SK-N-SH (cell line): Measurements from ENCODE around the gene CNTNAP2. TPM values are rescaled to one million over a fixed set of nuclear protein-coding genes. Genes with fewer than 3 reads are reported as not detected.

Source experiments
- CTCF ChIA-PET: fragments of 300-600, 350-600 bp; formaldehyde crosslinking; extraction: SDS; loops from one replicate; lab custom pipeline; 2021; lab: Yijun Ruan, JAX
- POLR2A ChIA-PET: fragments of 350-600 bp; sonication (Branson Sonifier 250); formaldehyde crosslinking; extraction: SDS; loops from one replicate; lab custom pipeline; 2020; ENCODE audit warnings: antibody characterized with exemption, inconsistent platforms; lab: Yijun Ruan, JAX
- DNase-seq: peaks from one replicate; pipeline ENCODE4 v3.0.0; 2012
- H2AFZ ChIP-seq: fragments of 200-600 bp; sonication (generic); 2 replicates; pipeline ENCODE4 v1.8.1; 2016; ENCODE audit warnings: antibody characterized with exemption, mild to moderate bottlenecking, low read depth
- H3F3A ChIP-seq: fragments of 200-600 bp; sonication (generic); replicated peaks from 2 replicates; pipeline ENCODE3; 2016; ENCODE audit warnings: antibody characterized with exemption, mild to moderate bottlenecking; ENCODE audit not compliant: insufficient read depth
- H3K27ac ChIP-seq, 2 experiments: fragments of 200-500 bp in 1 of 2; fragments of 200-600 bp in 1 of 2; sonication (Bioruptor generic) in 1 of 2; sonication (generic), shearing (Covaris generic) in 1 of 2; 2 replicates each; pipeline versions ENCODE4 v1.5.1 to v1.6.1; 2014 to 2016; ENCODE audit warnings: low read depth in 2 of 2, inconsistent platforms in 1 of 2, low read length in 1 of 2, mild to moderate bottlenecking in 1 of 2, mixed read lengths in 1 of 2
- H3K27me3 ChIP-seq: fragments of 200-600 bp; sonication (generic), shearing (Covaris generic); 2 replicates; pipeline ENCODE4 v1.6.1; 2016; ENCODE audit warnings: mixed run types; ENCODE audit not compliant: insufficient read depth
- H3K36me3 ChIP-seq, 2 experiments: fragments of 200-500 bp in 1 of 2; fragments of 200-600 bp in 1 of 2; sonication (Bioruptor generic) in 1 of 2; sonication (generic) in 1 of 2; replicated peaks in 1 of 2; 2 replicates each; pipeline versions ENCODE3 to v1.5.1; 2014 to 2016; ENCODE audit warnings: low read length in 1 of 2, mild to moderate bottlenecking in 1 of 2; ENCODE audit not compliant: insufficient read depth in 2 of 2, control insufficient read depth in 1 of 2
- H3K4me1 ChIP-seq, 2 experiments: fragments of 200-500 bp in 1 of 2; fragments of 200-600 bp in 1 of 2; sonication (Bioruptor generic) in 1 of 2; sonication (generic), shearing (Covaris generic) in 1 of 2; 2 replicates each; pipeline versions ENCODE4 v1.5.1 to v1.6.1; 2014 to 2016; ENCODE audit warnings: low read depth in 1 of 2, low read length in 1 of 2, mixed run types in 1 of 2; ENCODE audit not compliant: insufficient read depth in 2 of 2, control insufficient read depth in 1 of 2
- H3K4me2 ChIP-seq: fragments of 200-600 bp; sonication (generic), shearing (Covaris generic); 2 replicates; pipeline ENCODE4 v1.6.1; 2017; ENCODE audit warnings: mixed run types
- H3K4me3 ChIP-seq, 2 experiments: fragments of 200-500 bp in 1 of 2; fragments of 200-600 bp in 1 of 2; sonication (Bioruptor generic) in 1 of 2; sonication (generic), shearing (Covaris generic) in 1 of 2; 2 replicates each; pipeline versions ENCODE4 v1.5.1 to v1.8.1; 2014 to 2016; ENCODE audit warnings: low read depth in 2 of 2, inconsistent platforms in 1 of 2, low read length in 1 of 2, mild to moderate bottlenecking in 1 of 2, mixed read lengths in 1 of 2, moderate library complexity in 1 of 2
- H3K79me2 ChIP-seq: fragments of 200-600 bp; sonication (generic); 2 replicates; pipeline ENCODE4 v1.8.1; 2017; ENCODE audit warnings: mild to moderate bottlenecking; ENCODE audit not compliant: insufficient read depth
- H3K9ac ChIP-seq: fragments of 200-600 bp; sonication (generic); 2 replicates; pipeline ENCODE4 v1.6.1; 2017; ENCODE audit warnings: mixed run types
- H3K9me2 ChIP-seq: fragments of 200-600 bp; sonication (generic); 2 replicates; pipeline ENCODE4 v1.6.1; 2017; ENCODE audit warnings: mixed run types
- H3K9me3 ChIP-seq: fragments of 200-600 bp; sonication (generic); 2 replicates; pipeline ENCODE4 v1.6.1; 2017; ENCODE audit warnings: mixed run types, mild to moderate bottlenecking, moderate library complexity
- H4K20me1 ChIP-seq: fragments of 200-600 bp; sonication (generic); 2 replicates; pipeline ENCODE4 v1.6.1; 2017; ENCODE audit warnings: mild to moderate bottlenecking, mixed run types; ENCODE audit not compliant: insufficient read depth
- CHD2 ChIP-seq: fragments of 150-350 bp; IDR thresholded peaks from 2 replicates; pipeline ENCODE4 v1.6.1; 2018; ENCODE audit warnings: low read length; ENCODE audit not compliant: partially characterized antibody
- EZH2phosphoT487 ChIP-seq: fragments of 200-600 bp; sonication (generic); IDR thresholded peaks from 2 replicates; pipeline ENCODE4 v1.6.1; 2017; ENCODE audit warnings: low read depth, mixed run types, mild to moderate bottlenecking, antibody characterized with exemption, moderate library complexity, borderline replicate concordance
- FOSL2 ChIP-seq: IDR thresholded peaks from 2 replicates; pipeline ENCODE4 v1.4.0; 2012; ENCODE audit warnings: low read depth, mild to moderate bottlenecking, moderate library complexity, borderline replicate concordance
- FOXM1 ChIP-seq: IDR thresholded peaks from 2 replicates; pipeline ENCODE4 v1.4.0; 2012; ENCODE audit warnings: low read depth, mild to moderate bottlenecking
- GATA2 ChIP-seq: sonication (generic); formaldehyde crosslinking; IDR thresholded peaks from 2 replicates; pipeline ENCODE4 v1.5.0; 2020; ENCODE audit warnings: mild to moderate bottlenecking, missing genetic modification reagents
- JUND ChIP-seq: IDR thresholded peaks from 2 replicates; pipeline ENCODE4 v1.4.0; 2012
- NRF1 ChIP-seq: IDR thresholded peaks from 2 replicates; pipeline ENCODE4 v1.6.1; 2012; ENCODE audit warnings: low read depth, mild to moderate bottlenecking, low read length
- RAD21 ChIP-seq: IDR thresholded peaks from 2 replicates; pipeline ENCODE4 v1.6.1; 2012; ENCODE audit warnings: mild to moderate bottlenecking, low read length
- RCOR1 ChIP-seq: fragments of 150-350 bp; IDR thresholded peaks from 2 replicates; pipeline ENCODE4 v1.6.1; 2017; ENCODE audit warnings: antibody characterized with exemption, low read length
- RFX5 ChIP-seq: IDR thresholded peaks from 2 replicates; pipeline ENCODE4 v1.6.1; 2012; ENCODE audit warnings: mild to moderate bottlenecking, improper control_type of control experiment, low read length
- SIN3A ChIP-seq: IDR thresholded peaks from 2 replicates; pipeline ENCODE4 v1.6.1; 2012; ENCODE audit warnings: low read depth, mild to moderate bottlenecking, low read length, moderate library complexity, borderline replicate concordance
- TAF1 ChIP-seq: IDR thresholded peaks from 2 replicates; pipeline ENCODE4 v1.6.1; 2012; ENCODE audit warnings: low read depth, mild to moderate bottlenecking, low read length, moderate library complexity, borderline replicate concordance
- TCF12 ChIP-seq: IDR thresholded peaks from 2 replicates; pipeline ENCODE4 v1.4.0; 2012
- TEAD4 ChIP-seq: IDR thresholded peaks from 2 replicates; pipeline ENCODE4 v1.4.0; 2012; ENCODE audit warnings: mild to moderate bottlenecking, borderline replicate concordance; ENCODE audit not compliant: insufficient read depth
- YY1 ChIP-seq: IDR thresholded peaks from 2 replicates; pipeline ENCODE4 v1.4.0; 2012; ENCODE audit warnings: low read depth, mild to moderate bottlenecking
- WGBS: methylation state at CpG from one replicate; pipeline ENCODE4 v1.1.6; 2017; ENCODE audit warnings: low lambda C conversion rate; 5-methylcytosine and 5-hydroxymethylcytosine counted together
- polyA plus RNA-seq, 3 experiments: library from polyadenylated mRNA; depleted of rRNA; stranded (reverse); fragments of >200 nt; gene quantifications; 2 replicates each; pipeline ENCODE4 v1.2.3, GENCODE V29; 2012
- TF ChIP-seq, protein P1 (sequence below): IDR thresholded peaks from 2 replicates; pipeline ENCODE4 v1.6.1; 2012; ENCODE audit warnings: mild to moderate bottlenecking, low read depth, low read length, moderate library complexity
- TF ChIP-seq, protein P2 (sequence below): IDR thresholded peaks from 2 replicates; pipeline ENCODE4; 2012
- TF ChIP-seq, protein P3 (sequence below): fragments of 150-350 bp; IDR thresholded peaks from 2 replicates; pipeline ENCODE4 v1.6.1; 2016; ENCODE audit warnings: mild to moderate bottlenecking, low read depth, low read length
- TF ChIP-seq, protein P4 (sequence below): IDR thresholded peaks from 2 replicates; pipeline ENCODE4 v1.4.0; 2012; ENCODE audit warnings: low read depth, borderline replicate concordance
- TF ChIP-seq, protein P5 (sequence below): IDR thresholded peaks from 2 replicates; pipeline ENCODE4 v1.4.0; 2012; ENCODE audit warnings: low read depth

The CNTNAP2 gene
- polyA plus RNA-seq, 1 of the 3 experiments (the other 2 are of a cell fraction) = 3.4 TPM

DNA sequence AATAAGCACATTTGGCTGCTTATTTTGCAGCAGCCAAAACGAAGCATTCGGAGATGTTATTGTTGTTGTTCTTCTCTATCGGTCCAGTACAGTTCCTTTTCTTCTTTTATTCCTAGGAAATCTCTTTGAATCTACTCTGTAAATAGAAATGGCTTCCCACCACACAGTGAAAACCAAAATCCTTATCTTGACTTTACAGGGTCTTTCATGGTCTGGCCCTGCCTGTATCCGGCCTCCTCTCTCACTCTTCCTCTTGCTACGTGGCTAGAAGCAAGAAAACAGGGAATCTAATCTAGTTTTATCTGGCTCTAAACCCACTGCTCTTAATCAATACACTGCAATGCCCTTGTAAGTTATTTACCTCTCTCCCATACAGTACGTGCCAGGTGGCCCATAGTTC is 1547.9 kb downstream of the CNTNAP2 start:
- ChIA-PET POLR2A (no interaction called here), CTCF (no interaction called here)
- TF ChIP-seq, protein P1, sequence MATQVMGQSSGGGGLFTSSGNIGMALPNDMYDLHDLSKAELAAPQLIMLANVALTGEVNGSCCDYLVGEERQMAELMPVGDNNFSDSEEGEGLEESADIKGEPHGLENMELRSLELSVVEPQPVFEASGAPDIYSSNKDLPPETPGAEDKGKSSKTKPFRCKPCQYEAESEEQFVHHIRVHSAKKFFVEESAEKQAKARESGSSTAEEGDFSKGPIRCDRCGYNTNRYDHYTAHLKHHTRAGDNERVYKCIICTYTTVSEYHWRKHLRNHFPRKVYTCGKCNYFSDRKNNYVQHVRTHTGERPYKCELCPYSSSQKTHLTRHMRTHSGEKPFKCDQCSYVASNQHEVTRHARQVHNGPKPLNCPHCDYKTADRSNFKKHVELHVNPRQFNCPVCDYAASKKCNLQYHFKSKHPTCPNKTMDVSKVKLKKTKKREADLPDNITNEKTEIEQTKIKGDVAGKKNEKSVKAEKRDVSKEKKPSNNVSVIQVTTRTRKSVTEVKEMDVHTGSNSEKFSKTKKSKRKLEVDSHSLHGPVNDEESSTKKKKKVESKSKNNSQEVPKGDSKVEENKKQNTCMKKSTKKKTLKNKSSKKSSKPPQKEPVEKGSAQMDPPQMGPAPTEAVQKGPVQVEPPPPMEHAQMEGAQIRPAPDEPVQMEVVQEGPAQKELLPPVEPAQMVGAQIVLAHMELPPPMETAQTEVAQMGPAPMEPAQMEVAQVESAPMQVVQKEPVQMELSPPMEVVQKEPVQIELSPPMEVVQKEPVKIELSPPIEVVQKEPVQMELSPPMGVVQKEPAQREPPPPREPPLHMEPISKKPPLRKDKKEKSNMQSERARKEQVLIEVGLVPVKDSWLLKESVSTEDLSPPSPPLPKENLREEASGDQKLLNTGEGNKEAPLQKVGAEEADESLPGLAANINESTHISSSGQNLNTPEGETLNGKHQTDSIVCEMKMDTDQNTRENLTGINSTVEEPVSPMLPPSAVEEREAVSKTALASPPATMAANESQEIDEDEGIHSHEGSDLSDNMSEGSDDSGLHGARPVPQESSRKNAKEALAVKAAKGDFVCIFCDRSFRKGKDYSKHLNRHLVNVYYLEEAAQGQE = no peak
- TF ChIP-seq YY1 (no peak), RFX5 (no peak), EZH2phosphoT487 (no peak), GATA2 (CRISPR knock-in tag) (no peak), TEAD4 (no peak), FOSL2 (no peak), TCF12 (no peak), JUND (no peak), CHD2 (no peak), RAD21 (no peak), NRF1 (no peak), SIN3A (no peak), RCOR1 (no peak), FOXM1 (no peak), TAF1 (no peak)
- TF ChIP-seq, protein P2, sequence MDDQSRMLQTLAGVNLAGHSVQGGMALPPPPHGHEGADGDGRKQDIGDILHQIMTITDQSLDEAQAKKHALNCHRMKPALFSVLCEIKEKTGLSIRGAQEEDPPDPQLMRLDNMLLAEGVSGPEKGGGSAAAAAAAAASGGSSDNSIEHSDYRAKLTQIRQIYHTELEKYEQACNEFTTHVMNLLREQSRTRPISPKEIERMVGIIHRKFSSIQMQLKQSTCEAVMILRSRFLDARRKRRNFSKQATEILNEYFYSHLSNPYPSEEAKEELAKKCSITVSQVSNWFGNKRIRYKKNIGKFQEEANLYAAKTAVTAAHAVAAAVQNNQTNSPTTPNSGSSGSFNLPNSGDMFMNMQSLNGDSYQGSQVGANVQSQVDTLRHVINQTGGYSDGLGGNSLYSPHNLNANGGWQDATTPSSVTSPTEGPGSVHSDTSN = no peak
- TF ChIP-seq, protein P3, sequence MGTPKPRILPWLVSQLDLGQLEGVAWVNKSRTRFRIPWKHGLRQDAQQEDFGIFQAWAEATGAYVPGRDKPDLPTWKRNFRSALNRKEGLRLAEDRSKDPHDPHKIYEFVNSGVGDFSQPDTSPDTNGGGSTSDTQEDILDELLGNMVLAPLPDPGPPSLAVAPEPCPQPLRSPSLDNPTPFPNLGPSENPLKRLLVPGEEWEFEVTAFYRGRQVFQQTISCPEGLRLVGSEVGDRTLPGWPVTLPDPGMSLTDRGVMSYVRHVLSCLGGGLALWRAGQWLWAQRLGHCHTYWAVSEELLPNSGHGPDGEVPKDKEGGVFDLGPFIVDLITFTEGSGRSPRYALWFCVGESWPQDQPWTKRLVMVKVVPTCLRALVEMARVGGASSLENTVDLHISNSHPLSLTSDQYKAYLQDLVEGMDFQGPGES = no peak
- TF ChIP-seq, protein P4, sequence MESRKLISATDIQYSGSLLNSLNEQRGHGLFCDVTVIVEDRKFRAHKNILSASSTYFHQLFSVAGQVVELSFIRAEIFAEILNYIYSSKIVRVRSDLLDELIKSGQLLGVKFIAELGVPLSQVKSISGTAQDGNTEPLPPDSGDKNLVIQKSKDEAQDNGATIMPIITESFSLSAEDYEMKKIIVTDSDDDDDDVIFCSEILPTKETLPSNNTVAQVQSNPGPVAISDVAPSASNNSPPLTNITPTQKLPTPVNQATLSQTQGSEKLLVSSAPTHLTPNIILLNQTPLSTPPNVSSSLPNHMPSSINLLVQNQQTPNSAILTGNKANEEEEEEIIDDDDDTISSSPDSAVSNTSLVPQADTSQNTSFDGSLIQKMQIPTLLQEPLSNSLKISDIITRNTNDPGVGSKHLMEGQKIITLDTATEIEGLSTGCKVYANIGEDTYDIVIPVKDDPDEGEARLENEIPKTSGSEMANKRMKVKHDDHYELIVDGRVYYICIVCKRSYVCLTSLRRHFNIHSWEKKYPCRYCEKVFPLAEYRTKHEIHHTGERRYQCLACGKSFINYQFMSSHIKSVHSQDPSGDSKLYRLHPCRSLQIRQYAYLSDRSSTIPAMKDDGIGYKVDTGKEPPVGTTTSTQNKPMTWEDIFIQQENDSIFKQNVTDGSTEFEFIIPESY = no peak
- TF ChIP-seq, protein P5, sequence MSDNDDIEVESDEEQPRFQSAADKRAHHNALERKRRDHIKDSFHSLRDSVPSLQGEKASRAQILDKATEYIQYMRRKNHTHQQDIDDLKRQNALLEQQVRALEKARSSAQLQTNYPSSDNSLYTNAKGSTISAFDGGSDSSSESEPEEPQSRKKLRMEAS = no peak
- Histone ChIP-seq H3K27ac (no peak overlapping the region), H3F3A (no peaks in the 10 kb centered on the region), H2AFZ (no peak overlapping the region), H3K27me3 (no peaks in the 10 kb centered on the region), H3K79me2 (no peaks in the 10 kb centered on the region), H3K9me3 (no peaks in the 10 kb centered on the region), H3K4me1 (peaks cover 0 to 2% of the 10 kb centered on the region in 2 experiments; a peak in 1 of 4 replicates), H3K9me2 (no peaks in the 10 kb centered on the region), H3K9ac (no peak overlapping the region), H3K36me3 (no peaks in the 10 kb centered on the region), H3K4me3 (no peak overlapping the region), H4K20me1 (no peaks in the 10 kb centered on the region), H3K4me2 (no peak overlapping the region)
- 70% methylated on average over 6 of the region's 6 CpGs for WGBS
- DNase-seq = no peak
